DMS 273 (cell line): ENCODE measurements around the gene SAMD10.
"Not testable (repeated sequence)": the region's sequence is repeated elsewhere in the genome, so short reads cannot be mapped to it uniquely, and the experiment has no call there.

ENCODE experiments used
- DNase-seq: peaks from one replicate; lab custom pipeline; 2025; ENCODE audit not compliant: unreplicated experiment; lab: John Stamatoyannopoulos, UW

The SAMD10 gene

DNA sequence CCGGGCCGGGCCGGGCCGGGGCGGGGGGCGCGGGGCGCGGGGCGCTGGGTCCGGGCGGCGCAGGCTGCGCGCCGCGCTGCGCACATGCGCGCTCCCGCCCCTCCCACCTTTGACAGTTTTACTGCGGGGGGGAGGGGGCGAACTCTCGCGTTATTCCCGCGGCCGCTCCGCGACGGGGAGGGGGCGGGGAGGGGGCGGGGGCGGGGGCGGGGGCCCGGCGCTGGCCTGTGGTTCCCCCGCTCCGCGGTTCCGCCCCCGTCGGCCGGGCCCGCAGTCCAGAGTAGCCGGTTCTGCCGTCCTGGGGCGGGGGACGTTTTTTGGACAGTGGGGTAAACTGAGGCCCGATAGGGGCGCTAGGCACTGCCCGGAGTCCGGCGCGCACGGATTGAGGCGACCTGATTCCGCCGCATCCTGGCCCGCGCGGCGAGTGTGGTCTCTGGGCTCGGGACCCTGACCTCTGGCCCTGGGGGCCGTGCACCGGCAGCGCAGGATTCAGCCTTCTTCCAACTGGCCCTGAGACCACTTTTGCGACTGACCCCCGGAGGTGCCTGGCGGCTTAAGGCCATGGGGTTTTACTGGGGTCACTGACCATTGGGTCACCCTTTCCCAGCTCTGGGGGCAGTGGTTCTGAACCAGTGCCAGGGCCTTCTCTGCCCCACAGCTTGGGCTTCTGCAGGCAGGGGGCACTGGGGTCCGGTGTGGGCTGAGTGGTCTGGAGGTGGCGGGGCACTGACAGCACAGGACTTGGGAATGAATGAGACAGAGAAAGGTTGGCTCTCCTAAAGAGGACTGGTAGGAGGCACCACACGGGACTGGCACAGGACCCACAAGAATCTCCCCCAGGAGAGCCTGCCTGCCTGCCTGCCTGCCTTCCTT, 9.4 kb downstream of the SAMD10 start, which contains the start of gene ZNF512B:
Gene ZNF512B (minus strand): TSS at position 93 of the 876 bp plus-strand sequence. CDS start 1,980 bp downstream, outside the sequence.
- DNase-seq = peak; percentile 91

DNA sequence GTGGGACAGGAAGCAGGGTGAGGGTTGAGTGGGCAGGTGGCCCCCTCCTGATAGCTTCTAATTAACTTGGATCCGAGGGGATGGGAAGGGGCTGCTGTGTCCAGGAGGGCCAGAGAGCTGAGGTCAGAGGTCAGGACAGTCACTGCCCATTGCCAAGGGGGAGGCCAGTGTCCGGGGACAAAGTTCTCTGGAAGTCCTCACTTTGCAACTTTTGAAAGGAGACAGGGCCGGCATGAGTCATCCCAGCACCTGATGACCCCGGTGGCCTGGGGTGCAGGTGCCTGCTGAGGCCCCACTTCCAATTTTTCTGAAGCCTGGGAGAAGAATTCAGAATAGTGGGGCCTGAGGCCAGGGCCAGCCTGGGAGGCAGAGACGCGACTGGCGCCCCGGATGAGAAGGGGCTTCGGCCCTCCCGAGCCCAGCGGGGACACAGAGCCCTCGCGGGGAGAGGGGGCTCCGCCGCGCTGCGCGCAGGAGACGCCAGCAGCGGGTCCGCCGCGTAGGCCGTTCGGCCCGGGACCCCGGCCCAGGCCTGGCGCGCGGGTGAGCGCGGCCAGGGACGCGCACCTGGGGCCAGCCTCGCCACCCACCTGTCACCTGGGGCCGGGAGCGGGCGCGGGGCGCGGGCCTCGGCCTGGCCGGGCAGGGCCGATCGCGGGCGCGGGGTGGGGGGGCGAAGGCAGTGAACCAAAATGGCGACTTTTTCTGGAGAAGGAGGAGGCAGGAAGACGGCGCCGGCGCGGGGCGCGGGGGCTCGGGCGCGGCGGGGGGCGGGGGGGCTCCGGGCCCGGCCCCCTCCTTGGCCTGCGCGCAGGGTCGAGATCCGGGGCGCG, 10.3 kb downstream of the SAMD10 start:
- DNase-seq = peak; percentile 64

DNA sequence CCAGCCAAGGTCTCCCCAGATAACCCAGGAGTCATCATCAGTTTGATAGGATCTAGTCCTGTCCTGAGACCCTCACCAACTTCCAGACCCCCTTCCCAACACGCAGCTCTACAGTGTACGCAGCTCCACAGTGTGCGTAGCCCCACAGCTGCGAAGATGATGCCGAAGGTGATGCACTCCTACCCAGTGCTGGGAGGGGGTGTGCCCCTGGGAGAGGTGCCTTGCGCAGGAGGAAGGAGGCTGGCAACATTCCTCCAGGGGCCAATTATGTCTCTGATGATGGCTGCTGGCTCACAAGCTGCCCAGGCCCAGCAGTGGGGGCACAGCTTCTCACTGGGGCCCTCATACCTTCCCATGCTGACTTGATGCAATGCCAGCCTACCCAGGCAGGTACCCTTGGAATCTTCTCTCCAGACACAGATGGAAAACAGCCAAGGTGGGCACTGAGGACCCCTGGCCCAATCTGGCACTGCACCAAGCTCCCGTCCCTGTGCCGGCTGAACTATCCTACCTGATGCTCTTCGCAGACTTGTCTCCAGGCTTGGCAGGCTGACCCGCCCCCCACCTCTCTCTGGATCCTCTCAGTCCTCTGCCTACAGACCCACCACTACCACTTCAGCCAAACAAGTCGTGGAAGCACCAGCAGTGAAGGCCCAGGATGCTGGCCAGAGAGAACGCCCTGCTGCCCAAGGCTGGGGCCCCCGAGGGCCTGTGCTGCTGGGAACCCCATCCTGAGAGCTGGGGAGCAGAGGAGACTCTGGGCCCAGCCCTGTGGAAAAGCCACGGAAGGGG, 11.1 kb downstream of the SAMD10 start:
- DNase-seq = no peak

DNA sequence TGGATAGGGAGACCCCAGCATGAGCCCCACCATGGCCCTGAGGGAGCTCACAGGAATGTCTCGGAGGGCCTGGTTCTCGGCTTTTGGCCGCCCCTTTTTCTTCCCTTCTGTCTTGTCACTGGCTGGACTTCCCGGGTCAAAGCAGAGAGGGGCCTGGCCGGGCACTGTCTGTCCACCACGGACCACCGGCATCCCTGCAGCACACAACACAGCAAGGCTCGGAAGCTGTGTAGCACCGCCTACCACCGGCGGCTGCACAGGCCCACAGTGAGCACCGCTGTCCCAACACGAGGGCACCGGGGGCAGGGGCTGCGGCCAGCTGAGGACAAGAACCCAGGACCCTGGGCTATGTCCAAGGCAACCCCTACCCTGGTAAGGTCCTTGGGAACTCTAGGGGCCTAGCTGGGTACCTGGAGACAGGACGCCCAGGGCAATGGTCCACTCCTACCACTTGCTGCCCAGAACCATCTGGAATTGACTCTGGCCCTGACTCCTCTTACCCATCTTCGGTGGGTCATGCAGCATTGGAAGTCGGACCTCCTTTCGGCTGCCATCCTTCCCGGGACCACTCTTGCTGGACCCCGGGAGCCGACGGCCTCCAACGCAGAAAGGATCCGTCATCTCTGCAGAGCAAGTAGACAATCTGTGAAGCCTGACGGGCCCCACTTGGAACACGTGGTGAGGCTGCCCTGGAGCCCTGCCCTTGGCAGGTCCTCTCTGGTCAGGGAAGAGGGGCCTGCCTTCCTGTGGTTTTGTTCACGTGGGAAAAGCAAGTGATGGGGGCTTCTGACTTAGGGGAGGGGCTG, 11.9 kb downstream of the SAMD10 start:
- no peak for DNase-seq

DNA sequence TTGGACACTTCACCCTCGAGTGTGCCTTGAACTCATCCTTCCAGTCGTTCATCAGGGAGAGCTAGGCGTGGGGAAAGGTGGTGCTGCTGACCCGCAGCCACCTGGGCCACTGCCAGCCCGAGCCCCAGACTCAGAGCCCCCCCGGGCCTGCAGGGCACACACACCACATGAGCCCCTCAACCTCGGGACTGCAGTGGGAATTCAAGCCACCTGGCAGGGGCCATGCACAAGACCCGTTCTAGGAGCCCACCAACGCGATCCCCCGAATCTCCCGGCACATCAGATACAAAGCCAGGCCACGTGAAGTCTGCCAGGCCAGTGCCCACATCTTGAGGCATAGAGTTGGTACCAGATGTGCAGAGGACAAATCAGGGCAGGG, 12.5 kb downstream of the SAMD10 start:
- DNase-seq = no peak

DNA sequence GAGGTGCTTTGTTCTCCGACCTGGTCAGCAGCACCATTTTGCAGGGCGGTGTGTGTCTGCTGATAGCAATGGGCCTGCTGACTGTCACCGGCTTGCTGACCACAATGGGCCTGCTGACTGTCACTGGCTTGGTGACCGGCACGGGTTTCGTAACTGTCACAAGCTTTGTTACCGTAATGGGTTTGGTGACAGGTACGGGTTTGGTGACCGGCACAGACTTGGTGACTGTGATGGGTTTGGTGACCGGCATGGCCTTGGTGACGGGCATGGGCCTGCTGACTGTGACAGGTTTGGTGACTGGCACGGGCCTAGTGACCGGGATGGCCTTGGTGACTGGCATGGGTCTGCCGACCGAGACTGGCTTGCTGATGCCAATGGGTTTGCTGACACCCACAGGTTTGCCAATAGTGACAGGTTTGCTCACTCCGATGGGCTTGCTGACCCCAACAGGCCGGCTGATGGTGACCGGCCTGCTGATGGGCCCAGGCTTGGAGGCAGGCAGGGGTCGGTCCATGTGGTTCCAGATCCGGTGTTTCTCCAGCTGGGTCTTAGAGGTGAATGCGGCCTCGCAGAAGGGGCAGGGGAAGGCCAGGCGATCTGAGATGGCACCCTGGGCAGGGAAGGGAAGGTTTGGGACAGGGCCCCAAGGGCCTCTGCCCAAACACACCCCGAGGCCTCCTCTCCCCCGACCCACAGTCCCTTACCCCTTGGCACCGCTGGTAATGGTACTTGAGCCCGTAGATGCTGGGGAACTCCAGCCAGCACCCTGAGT, 13.1 kb downstream of the SAMD10 start:
- no peak for DNase-seq

DNA sequence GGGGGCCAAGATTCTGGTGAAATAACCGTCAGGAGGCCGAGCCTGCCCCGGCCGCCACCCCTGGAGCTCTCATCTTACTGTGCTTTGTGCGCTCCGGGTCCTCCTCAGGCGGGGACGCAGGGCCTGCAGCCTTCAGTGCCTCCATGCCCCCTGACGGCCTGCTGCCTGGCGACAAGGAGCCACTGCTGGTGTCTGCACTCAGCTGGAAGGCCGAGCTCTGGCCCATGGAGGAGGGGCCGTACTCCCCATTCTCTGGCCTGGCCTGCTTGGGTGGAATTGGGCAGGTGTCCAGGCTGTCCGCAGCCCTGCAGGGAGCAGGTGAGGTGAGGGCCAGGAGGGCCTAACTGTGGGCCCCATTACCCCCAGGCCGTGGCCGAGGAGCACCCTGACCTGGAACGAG, 15.0 kb downstream of the SAMD10 start:
- DNase-seq = no peak

DNA sequence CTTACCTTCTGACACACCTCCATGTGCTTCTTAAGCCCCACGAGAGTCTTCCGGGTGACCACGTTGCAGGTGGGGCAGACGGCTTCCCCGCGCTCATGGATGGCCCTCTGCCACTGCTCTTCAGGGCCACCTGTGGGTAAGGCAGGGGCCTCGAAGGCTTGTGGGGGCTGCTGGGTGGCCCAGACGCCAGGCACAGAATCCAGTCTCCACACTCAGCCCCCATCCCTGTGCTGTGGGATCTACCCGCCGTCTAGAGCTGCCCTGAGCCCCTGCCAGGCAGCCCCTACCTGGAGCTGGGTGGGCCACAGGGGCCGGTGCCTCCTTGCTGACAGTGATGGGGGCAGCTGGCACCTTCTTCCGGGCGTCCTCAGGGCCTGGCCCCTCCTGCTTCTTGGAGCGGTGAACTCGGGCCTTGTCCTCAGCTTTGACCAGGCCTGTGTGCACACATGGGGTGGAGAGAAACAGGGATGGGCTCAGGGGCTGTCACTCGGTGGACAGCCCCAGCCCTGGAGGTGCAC, 15.6 kb downstream of the SAMD10 start:
- DNase-seq = no peak

DNA sequence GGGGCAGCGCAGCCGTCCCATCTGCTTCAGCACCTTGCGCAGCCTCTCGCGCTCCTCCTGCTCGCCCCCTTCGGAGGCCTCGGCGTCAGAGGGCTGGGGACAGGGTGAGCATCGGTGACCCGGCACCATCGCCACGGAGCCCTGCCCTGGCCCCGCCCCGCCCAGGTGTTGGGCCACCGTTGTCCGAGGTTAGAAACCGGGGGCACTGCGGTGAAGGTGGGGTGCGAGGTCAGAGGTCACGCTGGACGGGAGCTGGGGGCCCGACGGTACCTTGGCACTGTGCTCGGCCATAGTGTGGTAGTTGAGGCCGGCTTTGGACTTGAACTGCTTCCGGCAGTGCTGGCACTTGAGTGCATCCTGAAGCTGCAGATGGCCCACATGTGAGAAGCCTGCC, 16.1 kb downstream of the SAMD10 start:
- no peak for DNase-seq

DNA sequence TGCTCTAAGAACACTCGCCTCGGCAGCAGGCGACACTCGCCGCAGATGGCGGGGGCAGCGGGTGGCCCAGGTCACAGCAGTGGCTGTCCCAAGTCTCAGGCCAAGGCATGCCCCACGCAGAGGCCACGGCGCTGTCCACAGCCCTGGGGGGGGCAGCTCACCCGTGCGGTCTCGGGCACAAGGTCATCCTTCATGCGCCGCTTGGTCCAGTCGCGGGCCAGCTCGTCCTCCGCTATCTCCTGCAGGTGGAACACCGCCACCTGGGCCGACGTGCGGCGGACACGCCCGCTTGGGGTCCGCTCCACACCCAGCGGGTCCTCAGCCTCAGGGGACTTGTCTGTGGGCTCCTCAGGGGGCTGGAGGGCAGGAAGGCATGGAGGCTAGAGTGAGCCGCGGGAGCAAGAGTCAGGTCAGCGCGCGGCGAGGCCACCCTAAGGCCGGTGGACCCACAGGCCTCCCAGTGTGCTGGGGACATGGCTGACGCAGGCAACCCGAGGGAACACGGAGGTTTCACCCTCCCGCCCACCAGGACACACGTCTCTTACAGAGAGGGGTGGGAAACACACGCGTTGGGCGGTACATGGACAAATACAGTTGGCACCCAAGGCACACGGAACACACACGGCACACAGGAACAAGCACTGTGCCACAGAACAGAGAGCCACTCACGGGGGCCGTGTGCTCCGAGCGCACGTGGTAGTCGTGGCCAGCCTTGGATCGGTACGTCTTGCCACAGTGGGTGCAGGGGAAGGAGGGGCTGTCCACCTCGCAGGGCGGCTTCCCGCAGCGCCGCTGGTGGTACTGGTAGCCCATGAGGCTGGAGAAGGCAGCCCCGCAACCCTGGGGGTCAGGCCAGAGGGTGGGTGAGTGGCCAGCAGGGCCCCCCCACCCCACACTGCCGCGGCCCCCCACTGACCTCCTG, 16.8 kb downstream of the SAMD10 start:
- DNase-seq = no peak

DNA sequence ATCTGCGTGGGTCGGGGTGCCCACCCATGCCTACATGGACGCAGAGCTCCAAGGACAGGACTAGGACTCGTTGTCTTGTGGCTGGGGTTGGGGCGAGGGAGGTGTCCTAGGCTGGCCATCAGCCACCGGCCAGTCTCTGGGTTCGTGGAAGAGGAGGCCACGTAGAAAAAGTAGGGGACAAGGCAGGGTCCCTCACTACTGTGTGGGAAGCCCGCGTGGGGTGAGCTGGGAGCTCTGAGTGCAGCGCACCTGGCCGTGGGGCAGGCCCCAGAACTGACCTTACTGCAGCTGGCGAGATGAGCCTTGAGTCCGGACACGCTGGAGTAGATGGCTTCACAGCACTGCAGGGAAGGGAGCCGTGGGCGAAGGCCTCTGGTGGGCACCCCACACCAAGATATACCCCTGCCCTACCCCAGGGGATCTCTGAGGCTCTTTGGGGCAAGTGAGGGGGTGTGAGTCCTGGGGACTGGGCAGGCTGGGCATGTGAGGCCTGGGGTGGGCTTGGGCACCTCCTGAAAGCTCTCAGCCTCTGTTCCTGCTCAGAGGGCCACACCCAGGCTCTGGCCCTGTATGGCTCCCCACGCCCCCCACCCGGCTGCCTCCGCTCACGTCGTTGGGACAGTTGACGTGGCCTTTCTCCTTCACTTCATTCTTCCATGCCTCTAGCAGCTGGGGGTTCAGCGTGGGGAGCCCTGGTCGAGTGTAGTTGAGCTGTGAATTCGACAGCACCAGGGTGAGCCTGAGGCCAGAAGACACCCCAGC, 17.6 kb downstream of the SAMD10 start:
- no peak for DNase-seq

DNA sequence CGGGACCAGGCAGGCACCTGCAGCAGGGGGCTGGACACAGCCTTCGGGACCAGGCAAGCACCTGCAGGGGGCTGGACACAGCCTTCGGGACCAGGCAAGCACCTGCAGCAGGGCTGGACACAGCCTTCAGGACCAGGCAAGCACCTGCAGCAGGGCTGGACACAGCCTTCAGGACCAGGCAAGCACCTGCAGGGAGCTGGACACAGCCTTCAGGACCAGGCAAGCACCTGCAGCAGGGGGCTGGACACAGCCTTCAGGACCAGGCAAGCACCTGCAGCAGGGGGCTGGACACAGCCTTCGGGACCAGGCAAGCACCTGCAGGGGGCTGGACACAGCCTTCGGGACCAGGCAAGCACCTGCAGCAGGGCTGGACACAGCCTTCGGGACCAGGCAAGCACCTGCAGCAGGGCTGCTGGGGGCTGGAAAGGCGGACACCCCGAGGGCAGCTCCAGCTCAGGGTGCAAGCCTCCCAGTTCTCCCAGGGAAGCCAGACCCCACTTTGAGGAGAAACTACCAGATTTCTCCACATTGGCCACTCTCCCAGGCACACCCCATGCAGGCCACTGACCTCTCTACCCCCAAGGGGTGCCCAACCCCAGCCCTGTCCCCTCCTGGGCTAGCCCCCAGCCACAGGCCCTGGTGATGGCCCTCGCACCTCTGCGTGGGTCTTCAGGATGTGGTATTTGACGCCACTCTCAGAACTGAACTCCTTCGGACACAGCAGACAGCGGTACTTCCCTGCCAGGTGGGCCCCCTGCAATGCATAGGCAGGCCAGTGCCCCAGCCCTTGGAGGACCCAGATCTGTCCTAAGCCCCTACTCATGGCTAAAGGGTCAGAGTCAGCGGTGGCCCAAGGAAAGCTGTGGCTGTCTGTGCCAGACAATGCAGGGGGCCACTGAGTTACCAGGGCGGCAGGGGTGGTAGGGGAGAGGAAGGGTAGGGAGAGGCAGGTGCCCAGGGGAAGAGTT, 18.5 kb downstream of the SAMD10 start:
- not testable (repeated sequence) for DNase-seq

DNA sequence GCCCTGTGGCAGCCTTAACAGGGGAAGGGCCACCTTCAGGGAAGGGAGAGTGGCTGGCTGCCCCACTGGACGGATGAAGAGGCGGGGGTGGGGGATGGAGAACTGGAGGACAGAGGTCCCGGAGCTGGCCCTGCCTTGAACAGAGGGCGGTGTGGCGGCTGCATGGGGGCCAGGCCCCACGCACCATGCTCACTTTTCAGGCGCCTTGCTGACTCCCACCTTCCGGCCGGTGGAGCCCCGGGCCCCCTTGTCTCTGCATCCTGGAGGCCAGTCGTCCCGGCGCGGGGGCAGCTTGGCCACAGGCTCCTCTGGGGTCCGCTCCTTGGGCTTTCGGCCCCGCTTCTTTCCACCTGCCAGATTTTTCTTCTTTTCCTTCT, 19.8 kb downstream of the SAMD10 start:
- no peak for DNase-seq

DNA sequence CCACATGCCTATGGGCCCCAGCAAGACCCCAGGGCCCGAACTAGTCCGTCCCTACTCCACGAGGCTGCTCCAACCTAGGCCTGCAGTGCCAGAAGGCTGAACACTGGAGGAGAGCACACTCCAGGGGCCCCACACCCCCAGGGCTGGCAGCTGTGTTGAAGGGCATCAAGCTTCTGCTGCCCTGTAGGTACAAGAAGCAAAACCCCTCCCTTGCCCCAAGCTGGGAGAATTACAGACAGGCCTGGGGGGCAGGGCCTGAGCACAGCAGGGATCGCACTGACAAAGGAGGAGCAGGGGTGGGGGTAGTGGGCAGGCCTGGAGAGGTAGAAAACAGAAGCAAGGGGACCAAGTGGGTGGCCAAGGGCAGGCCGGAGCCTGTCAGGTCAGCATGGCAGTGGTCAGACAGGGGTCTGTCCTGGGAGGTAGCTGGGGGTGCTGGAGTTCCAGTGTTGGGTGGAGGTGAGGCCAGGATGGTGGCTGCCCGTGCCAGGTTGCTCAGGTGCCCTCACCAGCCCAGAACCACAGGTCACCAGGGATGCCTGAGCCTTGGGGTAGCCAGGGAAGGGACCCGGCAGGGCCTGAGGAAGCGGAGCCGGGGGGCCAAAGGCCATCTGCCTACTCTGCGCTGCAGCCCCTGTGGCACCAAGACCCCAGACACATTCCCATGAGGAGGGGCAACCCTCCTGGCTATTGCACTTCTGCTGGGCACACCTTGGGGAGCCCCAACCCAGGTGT, 20.3 kb downstream of the SAMD10 start:
- DNase-seq = peak; percentile 78

DNA sequence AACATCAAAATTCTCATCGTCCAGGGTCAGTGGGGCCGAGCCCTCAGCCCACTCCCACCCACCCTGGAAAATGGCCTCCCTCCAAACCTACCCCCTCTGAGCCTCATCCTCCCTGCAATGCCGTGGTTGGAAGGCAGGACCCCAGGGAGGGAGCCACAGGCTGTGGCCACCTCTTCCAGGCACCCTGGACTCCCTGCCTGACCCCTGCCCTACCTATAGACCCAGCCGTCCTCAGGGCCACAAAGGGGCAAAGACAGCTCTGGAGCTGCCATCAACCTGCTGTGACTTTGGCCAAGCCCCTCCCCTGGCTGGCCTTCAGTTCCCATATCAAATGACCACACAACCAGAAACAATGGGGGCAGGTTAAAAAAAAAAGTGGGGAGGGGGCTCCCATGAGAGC, 21.0 kb downstream of the SAMD10 start:
- DNase-seq = no peak
